Heart left ventricle (tissue), 13 donors: ENCODE data around the gene ARHGAP26.

ENCODE experiments used
- POLR2A ChIP-seq, 2 donors: fragments of 450-650 bp; IDR thresholded peaks; one replicate each; pipeline ENCODE4 v1.6.1; 2017; ENCODE audit warnings: antibody characterized with exemption in 2 of 2, mild to moderate bottlenecking in 2 of 2, moderate library complexity in 2 of 2
- TF ChIP-seq, protein P1 (sequence below), 12 donors: fragments of 200-600 bp; sonication (generic) in 4 of 12; IDR thresholded peaks; one replicate each; pipeline versions ENCODE4 v1.5.0 to v1.8.0; 2018 to 2022; ENCODE audit warnings: antibody characterized with exemption in 12 of 12, mild to moderate bottlenecking in 5 of 12
- donor health status: ischemic (EF 13 %, LVEDD 7.1; RV severe dilation, severe dysfunction).
- donor health status: DM: no; HTN: yes; CAD: no.
- donor health status: DM: no; HTN: no; CAD: no.
- donor health status: ischemic (EF 25% LVEDD 6.9; RV normal size, moderate dysfunction).
- donor health status: ischemic (EF 25% LVEDD 5.7; RV mildly dilated, moderate dysfunction).
- donor health status: ischemic (EF 35%, LVEDD 5.7; RV mildly dilated, moderate dysfunction).
- donor health status: nonischemic (EF 11% LVEDD 7.7; RV severe dilation, severe dysfunction).
- donor health status: DM: yes; HTN: yes; CAD: no.
- donor health status: PGD.
- donor health status: ischemic (EF 29% LVEDD 5.4; RV normal size, mild dysfunction).
- donor health status: nonischemic (EF 23%, LVEDD 6.1; RV moderate dilation, normal function).

DNA sequence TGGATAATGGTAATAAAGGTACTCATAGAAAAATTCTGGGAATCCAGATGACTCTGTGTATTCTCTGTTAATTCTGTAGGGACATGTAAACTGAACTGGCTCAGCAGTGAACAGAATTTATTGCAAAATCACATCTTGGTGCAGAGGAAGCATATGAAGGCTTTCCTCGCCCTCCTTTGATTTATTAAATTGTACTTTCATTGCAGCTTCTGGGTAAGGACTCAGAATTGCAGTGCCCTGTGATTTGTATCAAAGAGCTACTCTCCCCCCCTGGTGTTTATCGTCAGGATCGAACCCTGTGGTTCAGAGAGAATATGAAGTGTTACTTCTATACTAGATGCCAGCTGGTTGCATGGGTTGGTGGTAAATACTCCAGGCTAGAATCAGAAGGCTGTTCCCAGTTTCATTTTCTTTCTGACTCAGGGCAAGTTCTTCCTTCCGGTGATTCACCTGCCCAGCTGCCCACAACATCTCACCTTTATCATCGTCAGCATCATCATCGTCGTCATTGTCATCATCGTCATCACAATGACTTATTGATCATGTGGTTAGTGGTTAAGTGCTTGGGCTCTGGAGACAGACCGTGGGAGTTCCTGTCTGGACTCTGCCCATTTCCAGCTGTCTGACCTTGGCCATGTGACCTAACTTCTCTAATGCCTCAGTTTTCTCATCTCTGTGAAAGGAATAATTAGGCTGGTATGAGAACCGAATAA, 238.8 kb downstream of the ARHGAP26 start:
- no peak for TF ChIP-seq POLR2A (IDR thresholded peaks at IDR 0.05)
- TF ChIP-seq, protein P1, sequence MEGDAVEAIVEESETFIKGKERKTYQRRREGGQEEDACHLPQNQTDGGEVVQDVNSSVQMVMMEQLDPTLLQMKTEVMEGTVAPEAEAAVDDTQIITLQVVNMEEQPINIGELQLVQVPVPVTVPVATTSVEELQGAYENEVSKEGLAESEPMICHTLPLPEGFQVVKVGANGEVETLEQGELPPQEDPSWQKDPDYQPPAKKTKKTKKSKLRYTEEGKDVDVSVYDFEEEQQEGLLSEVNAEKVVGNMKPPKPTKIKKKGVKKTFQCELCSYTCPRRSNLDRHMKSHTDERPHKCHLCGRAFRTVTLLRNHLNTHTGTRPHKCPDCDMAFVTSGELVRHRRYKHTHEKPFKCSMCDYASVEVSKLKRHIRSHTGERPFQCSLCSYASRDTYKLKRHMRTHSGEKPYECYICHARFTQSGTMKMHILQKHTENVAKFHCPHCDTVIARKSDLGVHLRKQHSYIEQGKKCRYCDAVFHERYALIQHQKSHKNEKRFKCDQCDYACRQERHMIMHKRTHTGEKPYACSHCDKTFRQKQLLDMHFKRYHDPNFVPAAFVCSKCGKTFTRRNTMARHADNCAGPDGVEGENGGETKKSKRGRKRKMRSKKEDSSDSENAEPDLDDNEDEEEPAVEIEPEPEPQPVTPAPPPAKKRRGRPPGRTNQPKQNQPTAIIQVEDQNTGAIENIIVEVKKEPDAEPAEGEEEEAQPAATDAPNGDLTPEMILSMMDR (IDR thresholded peaks at IDR 0.05), result no peak
